GM18861 (cell line): ENCODE data around the gene APOL2.
"Not testable (repeated sequence)": the region's sequence is repeated elsewhere in the genome, so short reads cannot be mapped to it uniquely, and the experiment has no call there.

Experiments
- ATAC-seq: cut with Tn5 transposase; IDR thresholded peaks from one replicate; pipeline ENCODE4 v1.9.1; 2021; ENCODE audit not compliant: unreplicated experiment

The APOL2 gene

GRCh38 chr22:36223504-36223903, 15.8 kb downstream of the APOL2 start:
- no peak for ATAC-seq

DNA sequence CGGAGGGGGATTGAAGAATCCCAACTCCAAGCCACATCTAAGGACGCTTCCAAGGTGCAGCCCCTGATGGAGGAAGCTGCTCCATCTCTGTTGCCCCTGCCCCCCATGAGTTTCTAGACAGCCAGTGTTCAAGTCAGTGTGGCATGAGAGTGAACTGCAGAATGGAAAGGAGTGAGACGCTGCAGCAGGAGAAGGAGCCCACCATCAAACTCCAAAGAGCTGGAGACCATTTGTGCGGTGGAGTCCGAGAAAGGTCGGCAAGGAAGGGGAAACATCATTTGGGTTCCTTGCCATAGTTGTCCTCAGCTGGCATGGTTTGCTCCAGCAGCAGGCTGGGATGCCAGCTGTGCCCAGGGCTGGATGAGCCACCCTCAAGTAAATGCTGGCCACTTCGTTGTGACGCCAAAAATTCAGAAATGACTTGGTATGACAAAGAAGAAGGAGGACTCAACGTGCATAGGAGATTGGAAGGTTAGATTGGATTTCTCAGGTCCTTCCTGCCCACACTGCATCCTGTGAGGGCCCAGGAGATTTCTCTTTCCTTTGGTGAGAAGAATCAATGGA, 16.4 kb downstream of the APOL2 start:
- ATAC-seq = no peak

DNA sequence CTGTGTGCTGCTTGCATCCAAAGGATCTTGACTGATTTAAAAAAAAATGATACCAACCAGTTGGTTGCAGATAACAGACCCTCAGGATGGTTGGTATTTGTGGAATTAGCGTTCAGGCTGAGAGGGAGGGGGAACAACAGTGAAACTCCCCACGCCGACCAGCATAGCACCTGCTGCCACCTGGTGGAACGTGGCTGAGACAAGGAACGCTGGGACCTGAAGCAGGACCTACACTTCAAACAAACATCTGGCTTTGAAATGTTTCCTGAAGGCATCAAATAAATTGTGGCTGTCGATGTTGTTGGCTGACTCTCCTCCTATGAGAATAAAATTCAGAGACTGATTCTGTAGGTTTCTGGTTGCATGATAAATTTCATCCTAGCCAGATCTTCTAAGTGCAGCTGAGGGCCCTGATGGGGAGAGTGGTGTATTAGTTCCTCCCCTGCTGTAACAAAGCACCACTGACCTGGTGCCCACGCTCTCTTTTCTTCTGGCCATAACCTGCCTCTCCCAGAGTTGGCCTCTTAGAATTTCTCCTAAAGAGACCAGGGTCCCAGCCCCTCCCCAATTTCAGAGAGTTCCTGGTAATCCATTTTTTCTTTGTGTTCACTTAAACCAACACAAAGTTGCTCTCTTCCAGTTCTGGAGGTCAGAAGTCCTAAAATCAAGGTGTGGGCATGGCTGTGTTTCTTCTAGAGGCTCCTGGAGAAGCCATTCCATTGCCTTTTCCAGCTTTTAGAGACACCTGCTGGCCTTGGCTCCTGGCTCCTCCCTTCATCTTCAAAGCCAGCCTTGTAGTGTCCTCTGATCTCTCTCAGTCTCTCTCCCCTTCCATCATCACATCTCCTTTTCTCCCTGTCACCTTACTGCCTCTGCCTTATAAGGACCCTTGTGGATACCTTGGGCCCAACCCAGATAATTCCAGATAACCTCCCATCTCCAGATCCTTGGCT, 17.3 kb downstream of the APOL2 start:
- no peak for ATAC-seq

DNA sequence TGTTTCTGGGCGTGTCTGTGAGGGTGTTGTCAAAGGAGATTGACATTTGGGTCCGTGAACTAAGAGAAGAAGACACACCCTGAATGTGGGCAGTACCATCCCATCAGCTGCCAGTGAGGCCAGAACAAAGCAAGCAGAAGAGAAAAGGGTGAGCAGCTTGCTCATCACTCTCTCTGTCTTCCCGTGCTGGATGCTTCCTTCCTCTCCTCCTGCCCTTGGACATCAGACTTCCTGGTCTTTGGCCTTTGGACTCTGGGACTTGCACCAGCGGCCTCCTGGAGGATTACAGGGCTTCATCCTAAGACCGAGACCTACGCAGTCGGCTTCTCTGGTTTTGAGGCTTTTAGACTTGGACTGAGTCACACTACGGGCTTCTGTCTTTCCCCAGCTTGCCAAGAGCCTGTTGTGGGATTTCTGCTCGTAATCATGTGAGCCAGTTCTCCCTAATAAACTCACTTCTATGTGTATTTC, 18.8 kb downstream of the APOL2 start:
- no peak for ATAC-seq

DNA sequence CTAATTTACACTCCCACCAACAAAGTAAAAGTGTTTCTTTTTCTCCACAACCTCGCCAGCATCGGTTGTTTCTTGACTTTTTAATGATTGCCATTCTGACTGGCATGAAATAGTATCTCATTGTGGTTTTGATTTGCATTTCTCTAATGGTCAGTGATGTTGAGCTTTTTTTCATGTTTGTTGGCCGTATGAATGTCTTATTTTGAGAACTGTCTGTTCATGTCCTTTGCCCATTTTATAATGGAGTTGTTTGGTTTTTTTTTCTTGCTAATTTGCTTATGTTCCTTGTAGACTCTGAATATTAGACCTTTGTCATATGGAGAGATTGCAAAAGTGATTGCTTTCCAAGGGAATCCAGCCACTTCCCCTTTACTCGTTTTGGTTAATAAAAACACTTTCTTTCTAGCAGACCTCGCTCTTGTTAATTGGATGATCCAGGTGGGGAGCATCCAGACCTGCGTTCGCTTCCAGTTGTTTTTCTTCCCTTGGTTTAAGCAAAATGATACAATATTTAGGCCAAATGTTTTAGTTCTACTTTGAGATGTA, 20.6 kb downstream of the APOL2 start:
- no peak for ATAC-seq

DNA sequence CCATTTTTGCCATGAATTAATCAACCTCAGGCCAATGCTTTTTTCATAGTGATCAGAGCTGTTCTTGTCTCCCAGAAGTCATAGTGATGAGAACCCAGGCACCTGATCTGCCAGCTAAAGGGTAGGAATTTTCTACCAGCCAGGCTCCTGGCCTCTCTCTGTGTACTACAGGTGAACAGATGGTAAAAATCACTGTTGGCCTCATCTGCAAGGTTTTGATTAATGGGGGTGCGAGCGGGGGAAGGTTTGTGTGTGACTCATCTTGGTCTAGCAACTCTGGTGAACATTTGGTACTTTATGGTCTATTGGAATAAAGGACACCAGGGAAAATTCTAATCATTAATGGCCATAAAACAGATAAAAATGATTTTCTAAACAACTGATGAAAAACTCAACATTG, 23.3 kb downstream of the APOL2 start:
- ATAC-seq = no peak

DNA sequence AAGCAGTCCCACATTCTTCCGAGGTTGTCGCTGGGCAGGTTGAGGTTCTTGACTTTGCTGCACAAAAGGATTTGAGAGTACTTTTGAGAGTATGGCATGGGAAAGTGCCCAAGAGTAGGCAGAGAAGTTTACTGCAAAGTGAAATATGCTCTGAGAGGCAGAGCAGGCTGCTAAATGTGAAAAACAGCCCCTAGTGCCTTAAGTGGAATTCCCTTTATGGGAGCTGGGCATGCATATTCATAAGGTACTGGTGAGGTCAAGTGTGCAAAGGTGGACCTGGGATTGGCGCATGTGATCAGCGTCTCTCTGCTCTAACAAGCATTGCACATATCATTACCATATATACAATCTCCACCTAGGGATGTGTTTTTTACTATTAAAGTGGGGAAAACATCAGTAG, 25.7 kb downstream of the APOL2 start:
- ATAC-seq = no peak

- ATAC-seq = no peak
Measured at GRCh38 chr22:36212901-36213300, 26.4 kb downstream of the APOL2 start.

DNA sequence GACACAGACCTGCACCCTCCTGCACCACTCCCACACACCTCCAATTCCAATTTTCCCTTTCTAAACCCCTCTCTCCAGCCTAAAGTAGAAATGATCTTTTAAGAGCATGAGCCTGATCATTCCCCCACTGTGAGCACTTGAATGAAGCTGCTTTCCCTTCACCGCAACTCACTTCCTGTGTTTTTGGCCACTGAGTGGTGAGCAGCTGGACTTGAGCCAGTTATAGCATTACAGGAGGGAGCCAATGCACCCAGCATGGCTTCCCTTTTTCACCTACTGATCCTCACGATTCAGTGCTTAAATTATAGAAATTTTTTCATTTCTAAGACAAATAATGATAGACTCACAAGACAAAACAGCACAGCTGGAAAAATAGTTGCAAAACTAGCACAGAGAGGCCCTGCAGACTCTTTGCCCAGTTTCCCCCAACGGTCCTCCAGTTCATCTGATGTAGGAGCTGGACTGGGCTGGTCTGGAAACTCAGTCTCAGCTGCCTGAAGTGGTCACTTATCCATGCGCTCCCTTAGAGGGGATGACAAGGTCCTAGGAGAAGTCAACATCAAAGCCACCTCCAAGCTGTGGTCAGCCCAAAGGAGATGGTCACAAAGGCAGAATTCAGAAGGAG, 28.0 kb downstream of the APOL2 start:
- ATAC-seq = no peak

- ATAC-seq = no peak
Measured at GRCh38 chr22:36210224-36210623, 29.1 kb downstream of the APOL2 start.

GRCh38 chr22:36209488-36209908, 29.8 kb downstream of the APOL2 start:
- ATAC-seq = not testable (repeated sequence)

GRCh38 chr22:36208914-36209313, 30.4 kb downstream of the APOL2 start:
- no peak for ATAC-seq

DNA sequence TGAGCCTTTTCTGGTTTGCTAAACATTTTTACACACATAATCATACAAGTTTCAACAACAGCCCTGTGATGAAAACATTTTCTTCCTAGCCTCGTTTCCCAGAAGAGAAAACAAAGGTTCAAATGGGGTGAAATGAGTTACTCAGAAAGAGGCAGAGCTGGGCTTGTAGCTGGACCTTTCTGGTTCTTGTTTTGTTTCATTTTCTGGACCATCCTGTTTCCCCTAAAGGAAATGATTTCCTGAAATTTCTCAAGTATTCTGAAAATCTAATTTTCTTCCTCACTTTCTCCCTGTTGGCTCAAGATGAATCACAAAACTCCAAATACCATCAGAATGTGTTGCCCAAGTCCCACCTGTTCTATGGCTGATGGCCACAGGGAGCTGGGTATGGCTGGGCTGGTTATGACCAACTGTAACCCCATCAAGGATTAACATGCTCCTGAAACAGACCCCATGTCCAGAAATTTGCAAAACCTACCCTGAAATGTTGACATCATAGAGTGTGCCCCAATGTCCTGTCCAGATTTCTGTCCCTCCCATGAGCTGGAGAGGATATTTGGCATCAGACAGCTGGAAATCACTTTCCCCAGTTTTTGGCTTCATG, 31.1 kb downstream of the APOL2 start:
- no peak for ATAC-seq

DNA sequence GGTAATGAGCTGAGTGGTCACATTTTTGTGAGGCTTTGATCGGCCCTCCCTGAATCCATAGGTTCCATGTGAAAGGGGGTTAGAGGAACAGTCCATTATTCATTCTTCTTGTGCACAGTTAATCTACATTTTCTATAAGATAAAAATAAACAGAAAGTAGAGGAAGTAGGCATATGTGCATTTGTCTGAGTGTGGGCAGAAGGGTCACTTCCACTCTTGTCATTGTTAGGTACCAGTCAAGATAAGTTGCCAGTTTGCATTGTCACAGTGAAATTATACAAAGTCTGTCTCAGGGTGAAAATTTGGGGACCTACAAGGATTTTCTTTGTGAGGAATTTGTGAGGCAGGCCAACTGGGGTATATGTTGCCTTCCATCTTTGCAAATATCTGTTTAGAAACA, 33.1 kb downstream of the APOL2 start:
- ATAC-seq = no peak

GRCh38 chr22:36205573-36205972, 33.8 kb downstream of the APOL2 start:
- ATAC-seq = not testable (repeated sequence)

GRCh38 chr22:36204632-36205015, 34.7 kb downstream of the APOL2 start:
- no peak for ATAC-seq

DNA sequence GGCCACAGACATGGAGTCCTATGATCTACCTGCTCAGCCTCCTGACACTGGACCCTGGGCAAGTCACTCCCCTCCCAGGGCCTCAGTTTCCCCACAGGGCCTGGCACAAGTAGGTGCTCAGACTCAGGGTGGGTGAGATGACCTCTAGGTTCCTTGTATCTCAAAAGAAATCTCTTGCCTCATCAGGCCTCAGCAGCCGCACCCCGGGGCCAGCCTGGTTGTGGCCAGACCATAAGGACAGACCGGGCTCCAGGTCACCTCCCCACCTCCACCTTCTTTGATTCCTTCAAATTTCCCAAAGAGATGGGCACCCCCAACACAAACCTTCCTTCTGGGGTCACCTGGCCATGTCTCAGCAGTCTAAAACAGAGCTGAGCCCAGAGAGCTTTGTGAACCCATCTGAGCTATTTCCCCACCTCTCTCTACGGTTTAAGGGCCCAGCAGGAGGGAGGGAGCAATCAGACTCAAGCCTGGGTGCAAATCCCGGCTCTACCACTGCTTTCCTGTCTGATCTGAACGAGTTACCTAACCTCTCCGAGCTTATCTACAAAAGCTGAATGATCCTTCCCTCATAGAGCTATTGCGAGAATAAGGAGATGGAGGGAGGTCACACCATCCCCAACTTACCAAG, 35.2 kb downstream of the APOL2 start:
- no peak for ATAC-seq

DNA sequence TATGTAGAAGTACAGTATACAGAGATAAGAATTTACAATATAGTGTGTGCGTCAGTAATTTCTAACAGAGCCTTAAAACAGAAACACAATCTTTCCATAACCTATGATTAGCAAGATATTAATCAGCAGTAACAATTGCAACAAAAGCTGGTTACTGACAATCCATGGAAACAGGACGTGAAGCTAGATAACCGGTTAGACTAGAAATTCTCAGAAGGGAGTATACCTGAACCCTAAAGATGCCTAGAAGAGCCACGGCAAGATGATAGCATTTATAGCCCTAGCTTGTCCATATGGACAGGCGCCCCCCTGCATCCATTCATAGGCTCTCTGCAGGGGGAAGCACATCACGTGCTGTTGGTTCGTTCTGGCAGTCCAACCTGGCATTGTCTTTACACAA, 35.9 kb downstream of the APOL2 start:
- not testable (repeated sequence) for ATAC-seq

GRCh38 chr22:36202906-36203305, 36.4 kb downstream of the APOL2 start:
- not testable (repeated sequence) for ATAC-seq

DNA sequence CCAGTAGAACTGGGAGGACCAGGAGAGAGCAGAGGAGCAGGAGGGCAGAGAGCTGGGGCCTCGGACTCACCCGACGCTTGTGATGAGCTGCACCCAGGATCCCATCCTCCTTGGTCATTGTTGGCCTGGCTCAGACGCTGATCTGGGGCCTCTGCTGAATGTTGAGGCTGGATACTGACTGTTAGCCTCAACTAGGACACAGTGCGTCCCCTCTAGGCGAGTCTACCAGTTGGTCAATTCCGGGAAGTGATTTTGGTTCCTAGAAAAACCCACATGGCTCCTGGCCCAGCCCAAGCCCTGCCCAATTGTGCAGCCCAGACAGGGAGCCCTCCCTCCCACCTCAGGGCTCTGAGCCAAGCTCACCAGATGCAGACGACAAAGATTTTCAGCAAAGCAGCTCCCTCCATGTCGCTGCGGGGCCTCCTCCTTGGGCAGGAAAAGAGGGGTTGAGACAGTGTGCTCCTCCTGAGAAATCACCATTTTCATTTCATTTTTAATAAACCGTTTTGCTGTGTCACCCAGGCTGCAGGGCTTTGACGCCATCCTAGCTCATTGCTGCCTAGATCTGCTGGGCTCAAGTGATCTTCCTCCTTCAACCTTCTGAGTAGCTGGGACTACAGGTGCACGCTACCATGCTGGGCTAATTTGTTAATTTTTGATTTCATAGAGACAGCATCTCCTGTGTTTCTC, 37.6 kb downstream of the APOL2 start, which contains the start of gene APOL4:
Gene APOL4, minus strand, starts transcription at position 180 of the 690 bp plus-strand sequence. Its CDS starts 75 bp downstream, at position 105.
- no peak for ATAC-seq
